GM12873 (cell line): ENCODE data around the gene STXBP5L.

ENCODE experiments used
- TF ChIP-seq, protein P1 (sequence below): IDR thresholded peaks from 2 replicates; pipeline ENCODE4 v1.5.1; 2012; ENCODE audit warnings: low read depth, mild to moderate bottlenecking, moderate library complexity, low read length, control low read depth; ENCODE audit not compliant: insufficient read depth; ENCODE audit errors: missing control alignments

Gene STXBP5L

DNA sequence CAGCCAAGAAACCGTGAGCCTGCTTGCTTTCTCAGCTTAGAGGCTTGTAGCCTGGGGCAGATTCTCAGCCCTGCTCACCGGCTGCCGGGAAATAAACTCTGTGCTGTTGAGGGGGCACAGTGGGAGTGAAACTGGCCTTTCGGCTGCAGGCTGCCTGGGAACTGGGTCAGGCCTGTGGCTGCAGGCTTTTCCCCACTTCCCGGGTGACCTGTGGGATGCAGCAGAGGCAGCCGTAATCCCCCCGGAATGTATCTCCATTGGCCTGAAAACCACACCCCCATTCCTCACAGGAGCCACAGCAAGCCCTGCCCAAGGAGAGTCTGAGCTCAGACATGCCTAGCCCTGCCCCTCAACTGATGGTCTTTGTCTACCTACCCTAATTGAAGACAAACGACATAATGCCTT, 110.9 kb downstream of the STXBP5L start:
- TF ChIP-seq, protein P1, sequence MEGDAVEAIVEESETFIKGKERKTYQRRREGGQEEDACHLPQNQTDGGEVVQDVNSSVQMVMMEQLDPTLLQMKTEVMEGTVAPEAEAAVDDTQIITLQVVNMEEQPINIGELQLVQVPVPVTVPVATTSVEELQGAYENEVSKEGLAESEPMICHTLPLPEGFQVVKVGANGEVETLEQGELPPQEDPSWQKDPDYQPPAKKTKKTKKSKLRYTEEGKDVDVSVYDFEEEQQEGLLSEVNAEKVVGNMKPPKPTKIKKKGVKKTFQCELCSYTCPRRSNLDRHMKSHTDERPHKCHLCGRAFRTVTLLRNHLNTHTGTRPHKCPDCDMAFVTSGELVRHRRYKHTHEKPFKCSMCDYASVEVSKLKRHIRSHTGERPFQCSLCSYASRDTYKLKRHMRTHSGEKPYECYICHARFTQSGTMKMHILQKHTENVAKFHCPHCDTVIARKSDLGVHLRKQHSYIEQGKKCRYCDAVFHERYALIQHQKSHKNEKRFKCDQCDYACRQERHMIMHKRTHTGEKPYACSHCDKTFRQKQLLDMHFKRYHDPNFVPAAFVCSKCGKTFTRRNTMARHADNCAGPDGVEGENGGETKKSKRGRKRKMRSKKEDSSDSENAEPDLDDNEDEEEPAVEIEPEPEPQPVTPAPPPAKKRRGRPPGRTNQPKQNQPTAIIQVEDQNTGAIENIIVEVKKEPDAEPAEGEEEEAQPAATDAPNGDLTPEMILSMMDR, result no peak

DNA sequence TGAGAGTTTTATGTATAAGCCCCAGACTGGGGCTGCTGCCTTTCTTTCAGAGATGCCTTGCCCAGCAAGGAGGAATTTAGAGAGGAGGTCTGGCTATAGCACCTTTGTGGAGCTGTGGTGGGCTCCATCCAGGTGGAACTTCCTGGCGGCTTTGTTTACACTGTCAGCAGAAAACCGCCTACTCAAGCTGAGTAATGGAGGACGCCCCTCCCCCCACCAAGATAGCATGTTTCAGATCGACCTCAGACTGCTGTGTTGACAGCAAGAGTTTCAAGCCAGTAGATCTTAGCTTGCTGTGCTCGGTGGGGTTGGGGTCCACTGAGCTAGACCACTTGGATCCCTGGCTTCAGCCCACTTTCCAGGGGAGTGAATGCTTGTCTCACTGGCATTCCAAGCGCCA, 155.6 kb downstream of the STXBP5L start:
- TF ChIP-seq, protein P1, result no peak

DNA sequence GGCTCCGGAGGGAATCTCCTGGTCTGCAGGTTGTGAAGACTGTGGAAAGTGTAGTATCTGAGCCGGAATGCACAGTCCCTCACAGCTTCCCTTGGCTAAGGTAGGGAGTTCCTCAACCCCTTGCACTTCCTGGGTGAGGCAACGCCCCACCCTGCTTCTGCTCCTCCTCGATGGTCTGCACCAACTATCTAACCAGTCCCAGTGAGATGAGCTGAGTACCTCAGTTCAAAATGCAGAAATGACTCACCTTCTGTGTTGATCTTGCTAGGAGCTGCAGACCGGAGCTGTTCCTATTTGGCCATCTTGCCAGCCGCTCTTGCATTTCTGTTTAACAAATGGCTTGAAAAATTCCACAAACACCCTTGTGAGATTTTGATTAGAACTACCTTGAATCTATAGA, 156.1 kb downstream of the STXBP5L start:
- TF ChIP-seq, protein P1, result no peak

DNA sequence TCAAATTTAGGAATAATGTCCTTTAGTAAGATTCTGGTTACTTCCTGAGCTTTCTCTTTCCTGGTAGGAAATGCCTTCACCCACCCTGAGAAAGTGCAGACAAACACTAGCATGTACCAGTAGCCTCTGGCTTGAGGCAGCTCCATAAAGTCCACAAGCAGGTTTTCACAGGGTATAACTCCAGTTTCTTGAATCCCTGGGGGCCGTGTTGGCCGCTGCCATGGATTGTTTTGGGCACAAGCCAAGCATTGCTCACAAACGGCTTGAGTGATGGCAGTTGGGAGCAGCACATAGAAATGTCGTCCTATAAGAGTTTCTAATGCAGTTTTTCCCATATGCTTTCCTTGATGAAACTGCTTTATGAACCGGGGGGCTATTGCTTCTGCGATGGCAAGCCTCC, 164.1 kb downstream of the STXBP5L start:
- TF ChIP-seq, protein P1, result no peak

DNA sequence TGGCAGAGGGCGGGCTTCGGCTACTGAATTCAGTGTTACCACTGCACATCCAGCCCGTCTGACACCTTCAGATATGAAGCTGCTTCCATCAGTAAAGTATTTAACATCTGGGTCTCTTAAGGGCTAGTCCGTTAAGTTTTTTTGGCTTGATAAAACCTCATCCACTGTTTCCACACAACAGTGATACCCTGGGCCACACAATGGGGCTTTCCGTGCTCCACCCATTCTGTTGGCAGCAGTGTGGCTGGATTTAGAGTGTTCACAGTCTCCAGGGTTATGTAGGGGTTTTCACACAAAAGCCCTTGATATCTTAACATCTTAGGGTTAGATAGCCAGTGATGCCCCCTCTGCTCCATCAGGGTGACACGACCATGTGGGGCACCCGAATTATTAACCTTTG, 165.0 kb downstream of the STXBP5L start:
- TF ChIP-seq, protein P1, result no peak

DNA sequence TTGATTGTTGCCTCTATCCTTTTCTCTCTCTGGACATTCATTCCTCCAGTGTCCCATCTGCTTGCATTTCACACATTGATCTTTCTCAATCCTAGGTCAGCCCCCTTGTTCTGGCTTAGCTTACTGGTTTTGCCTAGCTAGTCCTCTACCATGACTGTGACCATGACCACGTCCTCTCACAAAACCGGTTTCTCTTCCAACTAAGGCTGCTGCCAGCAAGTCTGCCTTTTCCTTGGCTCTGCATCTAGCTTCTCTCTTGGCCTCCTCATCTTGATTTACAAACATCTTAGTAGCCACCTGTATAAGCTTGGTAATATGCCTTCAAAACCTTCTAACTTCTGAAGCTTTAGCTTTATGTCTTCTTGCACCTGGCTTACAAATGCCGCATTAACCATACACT, 167.2 kb downstream of the STXBP5L start:
- TF ChIP-seq, protein P1, result no peak

DNA sequence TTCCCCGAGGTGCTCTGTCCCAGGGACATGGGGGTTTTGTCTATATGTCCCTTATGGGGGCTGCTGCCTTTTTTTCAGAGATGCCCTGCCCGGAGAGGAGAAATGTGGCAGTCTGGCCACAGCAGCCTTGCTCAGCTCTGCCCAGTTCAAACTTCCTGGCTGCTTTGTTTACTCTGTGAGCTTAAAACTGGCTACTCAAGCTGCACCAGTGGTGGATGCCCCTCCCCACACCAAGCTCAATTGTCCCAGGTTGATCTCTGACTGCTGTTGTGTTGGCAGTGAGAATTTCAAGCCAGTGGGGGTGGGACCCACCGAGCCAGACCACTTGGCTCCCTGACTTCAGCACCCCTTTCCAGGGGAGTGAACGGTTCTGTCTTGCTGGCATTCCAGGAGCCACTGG, 188.9 kb downstream of the STXBP5L start:
- TF ChIP-seq, protein P1, result no peak
